GM12874 (cell line): ENCODE data around the gene PEX10.

ENCODE experiments used
- TF ChIP-seq, protein P1 (sequence below): IDR thresholded peaks from 2 replicates; pipeline ENCODE4 v1.5.1; 2011; ENCODE audit warnings: low read depth, mild to moderate bottlenecking, control low read depth, low read length, moderate library complexity; ENCODE audit not compliant: insufficient read depth

The PEX10 gene

DNA sequence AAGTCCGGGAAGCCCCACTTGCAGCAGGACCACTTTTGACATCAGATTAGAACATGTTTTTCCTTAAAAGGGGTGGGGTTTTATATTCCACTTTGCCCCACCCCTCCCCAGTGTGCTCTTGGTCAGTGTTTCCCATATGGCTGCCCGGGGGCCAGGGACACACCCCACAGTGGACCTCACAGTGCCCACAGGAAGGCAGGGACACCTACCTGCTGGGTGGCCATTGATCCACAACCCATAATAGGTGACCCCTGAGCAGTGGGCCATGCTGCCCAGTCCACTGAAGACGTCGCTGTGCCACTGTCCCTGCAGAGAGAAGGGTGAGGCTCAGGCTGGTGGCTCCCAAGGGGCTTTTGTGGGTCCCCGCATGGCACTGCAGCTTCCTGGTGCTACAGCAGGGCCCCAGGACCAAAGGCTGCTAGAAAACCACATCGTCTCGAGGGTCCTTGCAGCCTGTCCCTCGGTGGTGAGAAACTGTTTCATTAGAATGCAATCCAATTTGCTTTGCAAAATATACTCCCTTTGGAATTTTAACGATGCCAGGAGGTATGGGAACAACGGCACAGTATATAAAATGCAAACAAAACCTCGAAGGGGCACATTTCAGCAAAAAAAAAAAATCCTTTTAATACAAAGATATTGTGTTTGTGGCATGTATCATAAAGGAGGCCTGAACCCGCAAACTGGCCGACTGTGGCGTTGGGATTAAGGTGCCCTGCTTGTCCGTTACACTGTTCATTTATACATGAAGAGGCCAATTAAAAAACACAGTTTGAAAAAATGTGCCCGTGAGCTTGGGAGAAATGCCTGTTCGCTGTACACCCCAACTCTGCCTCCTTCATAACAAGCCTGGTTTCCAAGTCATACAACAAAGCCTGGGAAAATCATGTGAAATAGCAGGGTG, 37.9 kb downstream of the PEX10 start:
- TF ChIP-seq, protein P1, sequence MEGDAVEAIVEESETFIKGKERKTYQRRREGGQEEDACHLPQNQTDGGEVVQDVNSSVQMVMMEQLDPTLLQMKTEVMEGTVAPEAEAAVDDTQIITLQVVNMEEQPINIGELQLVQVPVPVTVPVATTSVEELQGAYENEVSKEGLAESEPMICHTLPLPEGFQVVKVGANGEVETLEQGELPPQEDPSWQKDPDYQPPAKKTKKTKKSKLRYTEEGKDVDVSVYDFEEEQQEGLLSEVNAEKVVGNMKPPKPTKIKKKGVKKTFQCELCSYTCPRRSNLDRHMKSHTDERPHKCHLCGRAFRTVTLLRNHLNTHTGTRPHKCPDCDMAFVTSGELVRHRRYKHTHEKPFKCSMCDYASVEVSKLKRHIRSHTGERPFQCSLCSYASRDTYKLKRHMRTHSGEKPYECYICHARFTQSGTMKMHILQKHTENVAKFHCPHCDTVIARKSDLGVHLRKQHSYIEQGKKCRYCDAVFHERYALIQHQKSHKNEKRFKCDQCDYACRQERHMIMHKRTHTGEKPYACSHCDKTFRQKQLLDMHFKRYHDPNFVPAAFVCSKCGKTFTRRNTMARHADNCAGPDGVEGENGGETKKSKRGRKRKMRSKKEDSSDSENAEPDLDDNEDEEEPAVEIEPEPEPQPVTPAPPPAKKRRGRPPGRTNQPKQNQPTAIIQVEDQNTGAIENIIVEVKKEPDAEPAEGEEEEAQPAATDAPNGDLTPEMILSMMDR = no peak

DNA sequence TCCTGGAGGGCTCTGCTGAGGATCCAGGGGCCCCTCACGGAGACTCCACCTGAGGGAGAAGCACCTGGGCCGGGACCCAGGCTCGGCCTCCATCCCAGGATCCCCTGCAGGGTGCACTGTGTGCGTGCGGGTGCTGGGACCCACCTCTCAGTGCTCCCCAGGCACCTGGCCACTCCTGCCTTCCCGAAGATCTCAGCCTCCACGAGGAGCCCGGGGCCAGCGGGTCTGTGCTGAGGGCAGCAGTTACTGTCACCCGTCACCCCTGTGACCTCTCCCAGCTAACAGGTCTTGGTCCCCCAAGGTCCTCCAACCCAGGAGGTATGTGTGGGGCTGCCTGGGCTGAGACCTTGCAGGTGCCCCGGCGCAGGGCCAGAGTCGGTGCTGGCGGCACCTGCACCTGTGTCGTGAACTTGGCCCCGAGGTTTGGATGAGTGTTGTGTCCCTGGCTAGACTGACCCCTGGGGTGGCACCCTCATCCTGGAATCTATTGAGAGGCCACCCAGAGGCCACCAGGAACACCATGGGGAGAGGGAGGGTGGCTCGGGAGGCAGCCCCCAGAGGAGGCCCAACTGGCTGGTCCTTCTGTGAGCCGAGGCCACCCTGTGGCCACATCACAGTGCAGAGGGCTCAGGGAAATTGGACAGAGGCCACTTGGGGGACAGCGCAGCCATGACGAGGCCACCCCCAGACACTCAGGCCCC, 38.7 kb downstream of the PEX10 start:
- TF ChIP-seq, protein P1 = no peak

DNA sequence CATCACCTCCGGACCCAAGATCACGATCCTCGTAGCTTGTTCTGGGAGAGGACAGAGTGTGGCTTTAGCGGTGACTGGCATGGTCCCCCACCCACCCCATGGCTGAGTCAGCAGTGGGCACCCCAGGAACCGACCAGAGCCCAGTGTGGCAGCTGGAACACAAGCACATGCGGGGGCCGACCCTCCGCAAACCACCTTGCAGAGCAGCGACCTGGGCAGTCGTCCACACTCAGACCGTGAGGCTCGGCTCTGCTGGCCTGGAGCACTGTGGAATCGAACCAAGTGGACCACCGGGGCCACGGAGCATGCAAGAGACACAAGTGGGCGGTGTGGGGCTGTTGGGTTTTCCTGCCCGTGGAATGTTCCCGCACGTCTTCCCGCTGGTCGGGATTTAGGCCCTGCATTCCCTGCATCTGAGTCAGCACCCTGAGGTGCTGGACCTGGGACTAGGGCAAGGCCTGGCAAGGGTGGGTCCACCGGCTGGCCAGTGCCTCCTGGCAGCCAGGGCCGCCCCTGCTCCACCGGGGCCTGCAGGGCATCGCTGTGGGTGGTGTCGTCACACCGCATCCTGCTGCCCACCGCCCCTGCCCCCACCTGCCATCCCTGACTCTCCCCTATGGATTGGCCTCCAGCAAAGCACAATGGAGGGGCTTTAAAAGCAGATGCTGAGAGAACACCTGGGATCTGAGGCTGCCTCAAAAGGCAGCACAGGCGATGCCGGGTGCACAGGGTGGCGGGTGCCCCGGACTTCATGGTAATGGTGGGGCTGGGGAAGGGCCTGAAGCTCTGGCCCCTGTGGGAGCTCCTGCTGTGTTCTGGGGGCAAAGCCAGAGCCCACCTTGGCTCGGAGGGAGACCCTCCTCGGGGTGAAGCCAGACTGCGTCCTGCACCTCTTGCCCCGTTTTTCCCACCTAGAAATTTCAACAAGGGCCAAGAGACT, 39.5 kb downstream of the PEX10 start:
- TF ChIP-seq, protein P1 = no peak

DNA sequence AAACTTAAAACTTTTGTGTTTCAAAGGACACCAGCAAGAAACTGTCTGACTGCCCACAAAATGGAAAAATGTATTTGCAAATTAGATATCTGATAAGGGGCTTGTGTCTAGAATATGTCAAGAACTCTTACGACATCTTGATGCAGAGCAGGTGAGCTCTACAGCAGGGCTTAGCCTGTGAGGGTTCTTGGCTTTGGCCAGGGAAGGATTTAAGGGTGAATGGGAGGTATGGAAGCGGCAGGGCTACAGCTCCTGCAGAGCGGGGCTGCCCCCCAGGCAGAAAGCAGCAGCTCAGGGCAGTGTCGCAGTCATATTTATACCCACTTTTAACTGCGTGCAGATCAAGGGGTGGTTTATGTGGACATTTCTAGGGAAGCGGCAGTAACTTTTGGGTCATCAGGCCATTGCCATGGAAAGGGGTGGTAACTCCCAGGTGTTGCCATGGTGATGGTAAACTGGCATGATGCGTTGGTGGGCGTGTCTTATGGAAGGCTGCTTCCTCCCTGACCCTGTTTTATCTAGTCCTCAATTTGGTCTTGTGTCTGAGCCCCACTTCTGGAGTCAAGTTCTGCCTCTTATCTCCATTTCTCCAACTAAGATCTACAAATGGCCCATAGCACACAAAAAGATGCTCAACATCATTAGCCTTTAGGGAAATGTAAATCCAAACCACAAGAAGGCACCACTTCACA, 44.2 kb downstream of the PEX10 start:
- TF ChIP-seq, protein P1 = no peak

DNA sequence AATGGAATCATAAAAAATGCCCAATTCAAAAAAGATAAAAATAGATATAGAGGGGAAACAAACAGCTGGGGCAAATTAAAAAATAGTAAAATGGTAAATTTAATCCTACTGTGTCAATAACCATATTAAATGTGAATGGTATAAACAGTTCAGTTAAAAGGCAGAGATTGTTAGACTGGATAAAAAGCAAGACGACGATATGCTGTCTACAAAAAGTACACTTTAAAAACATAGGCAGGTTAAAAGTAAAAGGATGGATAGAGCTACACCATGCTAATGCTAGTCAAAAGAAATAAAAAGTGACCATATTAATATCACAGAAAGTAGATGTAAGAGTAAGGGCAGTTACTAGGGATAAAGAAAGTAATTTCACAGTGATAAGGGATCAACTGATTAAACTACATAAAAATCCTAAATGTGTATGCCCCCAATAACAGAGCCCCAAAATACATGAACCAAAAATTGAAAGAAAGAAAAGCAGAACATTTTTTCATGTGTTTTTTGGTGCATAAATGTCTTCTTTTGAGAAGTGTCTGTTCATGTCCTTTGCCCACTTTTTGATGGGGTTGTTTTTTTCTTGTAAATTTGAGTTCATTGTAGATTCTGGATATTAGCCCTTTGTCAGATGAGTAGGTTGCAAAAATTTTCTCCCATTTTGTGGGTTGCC, 48.4 kb downstream of the PEX10 start:
- TF ChIP-seq, protein P1 = no peak

DNA sequence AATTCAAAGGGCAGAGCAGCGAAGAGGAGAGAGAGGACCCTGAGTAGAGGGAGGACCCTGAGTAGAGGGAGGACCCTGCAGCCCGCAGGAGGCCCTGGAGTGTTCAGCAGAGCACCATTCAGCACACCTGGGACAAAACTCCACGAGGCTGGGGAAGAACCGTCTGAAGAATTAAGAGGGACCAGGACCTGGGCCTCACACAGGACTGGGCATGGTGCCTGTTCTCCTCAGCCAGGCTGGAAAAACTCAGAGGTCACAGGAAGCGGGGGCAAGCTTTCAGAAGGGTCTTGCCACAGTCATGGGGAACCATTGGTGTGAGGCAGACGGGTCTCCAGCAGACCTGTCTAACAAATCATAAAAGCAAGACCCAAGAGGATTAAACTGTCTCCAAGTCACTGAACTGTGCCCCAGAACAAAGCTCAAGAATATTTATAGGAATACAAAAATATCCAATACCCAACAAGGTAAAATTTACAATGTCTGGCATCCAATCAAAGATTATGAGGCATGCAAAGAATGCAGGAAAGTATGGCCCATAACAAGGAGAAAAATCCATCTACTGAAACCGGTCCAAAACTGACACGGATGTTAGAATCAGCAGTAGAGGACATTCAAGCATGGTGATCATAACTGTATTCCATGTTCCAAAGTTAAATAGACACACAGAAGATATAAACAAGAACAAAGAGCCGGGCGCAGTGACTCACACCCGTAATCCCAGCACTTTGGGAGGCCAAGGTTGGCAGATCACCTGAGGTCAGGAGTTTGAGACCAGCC, 51.6 kb downstream of the PEX10 start:
- TF ChIP-seq, protein P1 = no peak
